ENCODE results near the gene AGMO.

GRCh38 chr7:15544050-15544449 is 17.8 kb downstream of the AGMO start:
- TF ChIP-seq, protein P1, sequence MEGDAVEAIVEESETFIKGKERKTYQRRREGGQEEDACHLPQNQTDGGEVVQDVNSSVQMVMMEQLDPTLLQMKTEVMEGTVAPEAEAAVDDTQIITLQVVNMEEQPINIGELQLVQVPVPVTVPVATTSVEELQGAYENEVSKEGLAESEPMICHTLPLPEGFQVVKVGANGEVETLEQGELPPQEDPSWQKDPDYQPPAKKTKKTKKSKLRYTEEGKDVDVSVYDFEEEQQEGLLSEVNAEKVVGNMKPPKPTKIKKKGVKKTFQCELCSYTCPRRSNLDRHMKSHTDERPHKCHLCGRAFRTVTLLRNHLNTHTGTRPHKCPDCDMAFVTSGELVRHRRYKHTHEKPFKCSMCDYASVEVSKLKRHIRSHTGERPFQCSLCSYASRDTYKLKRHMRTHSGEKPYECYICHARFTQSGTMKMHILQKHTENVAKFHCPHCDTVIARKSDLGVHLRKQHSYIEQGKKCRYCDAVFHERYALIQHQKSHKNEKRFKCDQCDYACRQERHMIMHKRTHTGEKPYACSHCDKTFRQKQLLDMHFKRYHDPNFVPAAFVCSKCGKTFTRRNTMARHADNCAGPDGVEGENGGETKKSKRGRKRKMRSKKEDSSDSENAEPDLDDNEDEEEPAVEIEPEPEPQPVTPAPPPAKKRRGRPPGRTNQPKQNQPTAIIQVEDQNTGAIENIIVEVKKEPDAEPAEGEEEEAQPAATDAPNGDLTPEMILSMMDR (IDR thresholded peaks at IDR 0.05): no peak
- TF ChIP-seq POLR2A (IDR thresholded peaks at IDR 0.05): no peak

Data from testis (tissue), 2 donors.